Skeletal muscle cell (primary cell): ENCODE results near the gene LCE1B.

Experiments used
- DNase-seq: peaks from one replicate; pipeline ENCODE4 v3.0.0-alpha.2; 2010; ENCODE audit warnings: low read depth
- H3K4me3 ChIP-seq: 2 replicates; pipeline ENCODE4 v1.5.1; 2011; ENCODE audit warnings: low read depth, mild to moderate bottlenecking, control low read depth, low read length, moderate library complexity

The LCE1B gene

GRCh38 chr1:152858062-152858461, 46.3 kb downstream of the LCE1B start:
- DNase-seq = no peak
- H3K4me3 ChIP-seq = no peak overlapping the region

DNA sequence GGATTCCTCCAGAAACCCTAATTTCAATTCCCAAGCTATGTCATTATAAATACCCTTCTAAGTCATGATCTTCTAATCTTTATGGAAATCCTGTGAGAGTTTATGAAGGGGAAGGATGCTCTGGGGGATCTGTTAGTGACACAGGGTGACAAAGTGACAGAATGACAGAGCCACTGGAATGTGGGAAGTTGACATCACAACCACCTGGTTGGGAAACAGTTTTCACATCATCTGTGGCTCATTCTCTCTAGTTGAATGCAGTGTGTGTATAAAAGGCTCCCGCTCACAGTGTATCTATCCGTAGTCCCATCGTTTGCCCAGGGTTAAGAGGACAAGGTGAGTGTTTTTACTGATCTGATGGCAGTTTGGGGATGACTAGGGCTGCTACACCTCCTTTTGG, 47.9 kb downstream of the LCE1B start, which contains the start of gene LCE7A:
Gene LCE7A, plus strand, starts transcription at position 301 of the 400 bp plus-strand sequence. CDS start 702 bp downstream, outside the sequence.
- H3K4me3 ChIP-seq = no peak within 1 kb of the TSS
- no peak for DNase-seq

- no peak overlapping the region for H3K4me3 ChIP-seq
- no peak for DNase-seq
Observed at GRCh38 chr1:152860129-152860528, 48.4 kb downstream of the LCE1B start.

DNA sequence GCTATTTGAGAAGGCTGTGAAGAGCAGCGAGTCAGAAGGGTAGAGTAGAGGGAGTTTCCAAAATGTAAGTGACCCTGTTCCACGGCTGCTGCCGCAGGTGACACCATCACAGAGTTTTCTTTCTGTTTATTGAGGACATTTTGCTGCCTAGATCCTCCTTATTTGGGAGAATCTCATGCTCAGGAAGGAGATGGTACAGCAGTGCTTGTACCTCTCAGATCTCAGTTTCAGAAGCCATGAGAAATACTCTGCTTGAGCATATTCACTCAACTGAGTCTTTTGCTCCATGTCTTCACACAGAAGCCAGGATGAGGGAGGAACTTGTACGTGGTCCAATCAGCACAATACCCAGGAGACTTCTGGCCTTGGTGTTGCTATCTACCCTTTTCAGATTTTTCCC, 49.6 kb downstream of the LCE1B start:
- no peak for DNase-seq
- no peak overlapping the region for H3K4me3 ChIP-seq
